Astrocyte of the spinal cord (primary cell): ENCODE results near the gene SLC9B1.
"Not testable (repeated sequence)": the region's sequence is repeated elsewhere in the genome, so short reads cannot be mapped to it uniquely, and the experiment has no call there.

Source experiments
- DNase-seq: peaks from one replicate; pipeline ENCODE4 v3.0.0; 2011; ENCODE audit warnings: low read depth, low spot score
- H3K4me3 ChIP-seq: 2 replicates; pipeline ENCODE4 v1.5.1; 2011; ENCODE audit warnings: low read depth, mild to moderate bottlenecking, low read length, moderate library complexity
- CTCF ChIP-seq: IDR thresholded peaks from 2 replicates; pipeline ENCODE4 v1.5.1; 2012; ENCODE audit warnings: low read depth, mild to moderate bottlenecking, low read length, inconsistent platforms
- in situ Hi-C: cut with HindIII; loops from 2 replicates; pipeline ENCODE4 v1.10.0; 2017; ENCODE audit warnings: low sequenced_read_pairs

The SLC9B1 gene

GRCh38 chr4:102918859-102919258 is 100.6 kb downstream of the SLC9B1 start:
- DNase-seq, result no peak
- in situ Hi-C loops, result no loop called here
- TF ChIP-seq CTCF, result no peak
- no peak overlapping the region for H3K4me3 ChIP-seq

GRCh38 chr4:102901804-102902203 is 117.7 kb downstream of the SLC9B1 start:
- in situ Hi-C loops, result no loop called here
- DNase-seq, result no peak
- TF ChIP-seq CTCF, result no peak
- H3K4me3 ChIP-seq, result no peak overlapping the region

GRCh38 chr4:102897610-102898009 is 121.9 kb downstream of the SLC9B1 start:
- H3K4me3 ChIP-seq, in situ Hi-C loops, DNase-seq: not testable (repeated sequence)

- H3K4me3 ChIP-seq, DNase-seq, in situ Hi-C loops: not testable (repeated sequence)
Observed at GRCh38 chr4:102896547-102896946, 123.0 kb downstream of the SLC9B1 start.

GRCh38 chr4:102889866-102890265 is 129.6 kb downstream of the SLC9B1 start:
- DNase-seq, result peak; percentile 16
- in situ Hi-C loops, H3K4me3 ChIP-seq: not testable (repeated sequence)

GRCh38 chr4:102888570-102888969 is 130.9 kb downstream of the SLC9B1 start:
- in situ Hi-C loops, H3K4me3 ChIP-seq, DNase-seq: not testable (repeated sequence)

- TF ChIP-seq CTCF, result no peak
- H3K4me3 ChIP-seq, result no peak overlapping the region
- in situ Hi-C loops, result no loop called here
- no peak for DNase-seq
Observed at GRCh38 chr4:102883278-102883677, 136.2 kb downstream of the SLC9B1 start.

GRCh38 chr4:102881343-102881742 is 138.2 kb downstream of the SLC9B1 start:
- no peak overlapping the region for H3K4me3 ChIP-seq
- in situ Hi-C loops, result no loop called here
- no peak for DNase-seq
- no peak for TF ChIP-seq CTCF

- H3K4me3 ChIP-seq, result no peak overlapping the region
- no peak for DNase-seq
- in situ Hi-C loops, result no loop called here
- TF ChIP-seq CTCF, result no peak
Observed at GRCh38 chr4:102878901-102879300, 140.6 kb downstream of the SLC9B1 start.

- in situ Hi-C loops, H3K4me3 ChIP-seq: not testable (repeated sequence)
- DNase-seq, result peak; percentile 88
Observed at GRCh38 chr4:102878349-102878748, 141.2 kb downstream of the SLC9B1 start.

- DNase-seq, in situ Hi-C loops, H3K4me3 ChIP-seq: not testable (repeated sequence)
Observed at GRCh38 chr4:102877477-102878106, 141.9 kb downstream of the SLC9B1 start.
